Activated gamma-delta T cell (primary cell): Measurements from ENCODE around the gene SPO11.

Experiments
- DNase-seq: peaks from one replicate; lab custom pipeline; 2025; lab: John Stamatoyannopoulos, UW

The SPO11 gene

DNA sequence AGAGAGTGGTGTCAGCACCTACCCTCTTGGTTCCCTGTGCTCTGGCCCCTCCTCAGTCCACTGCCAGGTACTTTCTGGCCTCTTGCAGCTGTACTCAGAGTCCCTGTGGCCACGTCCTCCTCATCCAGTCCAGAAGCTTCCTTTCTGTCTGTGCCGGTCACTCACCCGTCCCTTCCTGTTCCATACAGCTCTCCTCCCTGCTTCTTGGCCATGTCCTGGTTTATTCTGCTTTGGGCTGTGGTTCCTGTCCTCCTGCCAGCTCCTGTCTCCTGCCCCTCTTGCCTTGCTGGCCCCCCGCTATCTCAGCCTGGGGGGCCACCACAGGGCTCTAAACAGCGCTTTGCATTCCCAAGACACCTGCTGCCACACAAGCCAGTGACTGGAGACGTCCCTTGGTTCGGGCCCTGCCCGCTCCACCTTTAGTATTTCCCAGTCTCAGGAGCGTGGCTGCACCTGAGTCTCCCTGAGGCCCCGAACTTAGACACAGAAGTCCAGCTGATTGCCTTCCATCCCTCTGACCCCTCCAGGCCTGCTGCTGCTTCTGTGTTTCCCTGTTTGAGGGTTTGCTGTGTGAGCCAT is 46.1 kb downstream of the SPO11 start:
- no peak for DNase-seq

DNA sequence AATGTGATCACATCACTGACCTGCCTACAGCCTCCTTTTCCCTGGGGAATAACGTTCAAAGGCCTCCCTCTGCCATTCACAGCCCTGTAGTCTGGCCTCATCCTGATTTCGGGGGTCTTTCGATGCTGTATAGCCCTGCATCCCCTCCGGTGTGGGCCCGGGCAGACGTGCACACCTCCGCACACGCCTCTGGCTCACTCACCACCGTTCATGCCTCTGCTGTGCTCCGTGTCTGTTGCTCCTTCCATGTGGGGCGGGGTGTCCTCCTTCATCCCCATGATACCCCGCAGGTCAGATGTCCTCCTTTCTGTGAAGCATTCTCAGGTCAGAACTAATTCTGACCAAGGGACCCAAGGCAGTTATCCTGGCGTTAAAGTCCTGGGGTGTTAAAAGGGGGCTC is 47.7 kb downstream of the SPO11 start:
- DNase-seq, result no peak

DNA sequence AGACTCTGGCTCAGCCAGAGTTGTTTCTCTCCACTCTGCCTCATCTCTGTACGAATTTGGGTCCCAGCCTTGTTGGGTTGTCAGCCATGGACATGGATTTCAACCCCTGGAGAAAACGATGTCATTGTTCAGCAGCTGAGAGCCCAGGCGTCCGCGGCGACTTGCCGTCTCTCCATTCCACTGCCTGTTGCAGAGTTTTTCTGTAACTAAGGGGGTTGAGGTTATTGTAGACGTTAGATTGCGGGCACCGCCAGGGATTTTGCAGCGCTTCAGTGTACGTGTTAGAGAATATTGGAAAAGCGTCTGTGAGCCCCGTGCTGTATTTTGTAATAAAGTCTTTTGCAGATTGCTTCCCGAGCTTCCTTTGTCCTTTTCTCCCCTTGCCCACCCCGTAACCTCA is 48.5 kb downstream of the SPO11 start:
- DNase-seq, result no peak

DNA sequence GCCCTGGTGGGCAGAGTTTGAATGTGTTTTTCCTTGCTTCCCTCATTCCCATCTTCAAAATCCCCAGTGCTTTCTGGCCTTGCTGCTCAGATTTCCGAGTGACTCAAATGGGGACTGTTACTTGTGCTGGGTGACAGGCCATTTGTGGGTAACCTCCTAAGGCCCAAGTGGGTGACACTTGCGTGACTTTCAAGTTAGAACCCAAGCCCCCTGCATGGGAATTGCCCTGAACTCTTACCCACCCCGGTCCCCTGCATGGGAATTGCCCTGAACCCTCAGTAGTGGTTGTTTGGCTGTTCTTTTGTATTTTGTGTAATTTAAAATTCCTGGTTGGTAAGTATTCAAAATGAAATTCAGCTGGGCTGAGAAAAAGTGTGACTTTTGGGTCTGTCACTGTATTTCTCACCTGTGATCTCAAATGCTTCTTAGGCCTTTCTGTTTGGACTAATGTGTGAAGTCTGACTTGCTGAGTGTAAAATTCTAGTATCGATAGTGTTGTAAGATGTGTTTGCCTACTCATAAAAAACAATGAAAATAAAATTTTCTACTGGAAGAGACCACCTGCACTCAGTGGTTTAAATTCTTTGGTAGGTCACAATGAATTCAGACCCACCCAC is 49.2 kb downstream of the SPO11 start:
- DNase-seq, result no peak

DNA sequence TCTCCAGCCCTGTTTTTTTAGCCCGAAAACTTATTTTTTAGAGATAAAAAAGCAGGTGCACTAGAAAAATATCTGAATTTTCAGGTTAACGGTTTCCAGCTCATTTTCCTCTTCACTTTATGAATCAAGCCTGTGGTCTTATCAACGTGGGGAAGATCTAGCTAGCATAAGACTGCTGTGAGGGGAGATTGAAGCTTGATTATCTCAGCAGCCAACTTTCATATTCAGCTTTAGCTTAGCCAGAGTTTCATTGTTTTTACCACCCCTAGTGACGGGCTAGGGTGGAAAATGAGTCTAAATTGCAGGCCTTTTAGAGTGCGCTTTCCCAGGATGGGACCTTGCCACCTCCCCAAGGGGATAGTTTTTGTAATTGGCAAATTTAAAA is 49.7 kb downstream of the SPO11 start:
- DNase-seq, result no peak

DNA sequence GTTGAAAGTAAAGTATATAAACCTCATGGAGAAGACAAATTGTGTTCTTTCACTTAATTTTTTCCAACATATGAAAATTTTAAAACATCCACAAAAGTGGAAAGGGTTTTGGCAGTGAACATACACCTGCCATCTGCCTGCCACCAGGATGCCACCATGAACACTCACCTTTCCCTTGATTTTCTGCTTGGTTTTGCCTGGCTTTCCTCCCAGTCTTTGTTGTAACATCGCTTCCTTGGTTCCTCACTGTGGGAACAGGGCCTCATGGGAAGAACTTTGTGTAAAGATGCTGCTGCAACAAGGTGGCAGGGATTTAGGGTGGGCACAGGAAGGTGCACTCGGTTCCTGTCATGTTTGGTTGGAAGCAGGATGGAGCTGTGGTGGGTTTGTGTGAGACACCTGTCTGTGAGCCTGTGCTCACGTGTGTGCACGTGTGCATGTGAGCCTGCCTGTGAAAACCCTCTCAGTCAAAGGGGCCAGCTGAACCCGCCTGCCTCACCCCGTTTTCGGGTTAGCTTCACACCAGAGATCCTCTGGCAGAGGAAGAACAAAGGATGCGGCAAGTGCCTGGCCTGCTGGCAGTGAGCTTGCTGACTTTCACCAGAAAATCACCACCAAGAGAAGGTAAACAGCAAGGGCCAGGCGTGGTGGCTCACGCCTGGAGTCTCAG is 50.6 kb downstream of the SPO11 start:
- no peak for DNase-seq

DNA sequence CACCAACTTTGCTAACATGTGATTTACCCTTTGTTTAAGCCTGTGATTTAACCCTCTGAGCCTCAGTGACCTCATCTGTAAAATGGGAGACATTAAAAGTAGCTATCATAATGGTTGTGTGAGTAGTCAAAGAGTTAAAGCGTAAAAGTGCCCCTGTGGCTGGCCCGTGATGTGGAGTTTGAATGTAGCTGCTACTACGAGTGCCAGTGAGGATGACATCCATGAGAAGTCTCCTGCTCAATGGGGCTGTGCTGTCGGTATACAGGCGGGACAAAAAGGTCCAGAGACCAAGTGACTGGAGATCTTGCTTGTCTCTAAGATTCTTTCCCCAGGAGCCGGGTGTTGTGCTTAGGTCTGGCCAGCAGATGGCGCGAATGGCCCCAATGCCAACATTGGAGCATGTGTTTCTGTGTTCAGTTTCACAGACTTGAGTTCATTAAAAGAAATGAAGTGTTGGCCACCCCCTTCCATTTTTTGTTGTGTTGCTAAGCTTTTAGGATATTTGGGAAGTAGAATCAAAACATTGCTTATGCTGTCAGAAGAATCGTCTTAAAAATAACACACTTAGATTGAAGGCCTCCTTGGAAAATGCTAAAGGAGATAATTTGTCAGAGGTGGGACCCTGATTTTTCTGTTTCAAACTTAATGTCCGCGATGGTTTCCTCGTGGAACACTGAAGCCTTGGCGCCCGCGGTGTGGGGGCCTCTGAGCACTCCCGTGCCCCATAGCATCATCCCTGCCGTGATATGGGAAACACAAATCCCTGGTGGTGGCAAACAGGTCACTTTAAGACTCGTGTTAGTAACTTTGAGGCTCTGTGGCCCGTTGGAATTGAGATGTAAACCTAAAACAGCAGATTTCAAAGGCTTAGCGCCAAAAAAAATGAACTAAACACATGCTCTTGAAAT is 52.2 kb downstream of the SPO11 start:
- peak; percentile 28 for DNase-seq

DNA sequence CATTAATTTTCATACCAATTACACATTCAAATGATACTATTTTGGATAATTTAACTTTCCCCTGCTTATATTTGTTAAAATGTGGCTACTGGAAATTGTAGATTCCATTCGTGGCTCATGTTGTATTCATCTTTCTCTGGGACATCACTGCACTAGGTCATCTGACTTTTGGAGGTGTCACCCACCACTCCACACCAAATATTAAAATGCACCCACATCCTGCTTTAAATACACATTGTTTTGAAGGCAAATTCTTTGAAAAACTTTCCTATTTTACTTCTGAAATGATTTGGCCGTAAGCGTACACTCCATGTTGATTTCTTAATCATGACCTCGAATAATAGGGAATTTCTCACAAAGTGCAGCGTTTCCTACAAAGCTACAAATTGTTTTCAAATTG is 52.9 kb downstream of the SPO11 start:
- DNase-seq, result no peak

DNA sequence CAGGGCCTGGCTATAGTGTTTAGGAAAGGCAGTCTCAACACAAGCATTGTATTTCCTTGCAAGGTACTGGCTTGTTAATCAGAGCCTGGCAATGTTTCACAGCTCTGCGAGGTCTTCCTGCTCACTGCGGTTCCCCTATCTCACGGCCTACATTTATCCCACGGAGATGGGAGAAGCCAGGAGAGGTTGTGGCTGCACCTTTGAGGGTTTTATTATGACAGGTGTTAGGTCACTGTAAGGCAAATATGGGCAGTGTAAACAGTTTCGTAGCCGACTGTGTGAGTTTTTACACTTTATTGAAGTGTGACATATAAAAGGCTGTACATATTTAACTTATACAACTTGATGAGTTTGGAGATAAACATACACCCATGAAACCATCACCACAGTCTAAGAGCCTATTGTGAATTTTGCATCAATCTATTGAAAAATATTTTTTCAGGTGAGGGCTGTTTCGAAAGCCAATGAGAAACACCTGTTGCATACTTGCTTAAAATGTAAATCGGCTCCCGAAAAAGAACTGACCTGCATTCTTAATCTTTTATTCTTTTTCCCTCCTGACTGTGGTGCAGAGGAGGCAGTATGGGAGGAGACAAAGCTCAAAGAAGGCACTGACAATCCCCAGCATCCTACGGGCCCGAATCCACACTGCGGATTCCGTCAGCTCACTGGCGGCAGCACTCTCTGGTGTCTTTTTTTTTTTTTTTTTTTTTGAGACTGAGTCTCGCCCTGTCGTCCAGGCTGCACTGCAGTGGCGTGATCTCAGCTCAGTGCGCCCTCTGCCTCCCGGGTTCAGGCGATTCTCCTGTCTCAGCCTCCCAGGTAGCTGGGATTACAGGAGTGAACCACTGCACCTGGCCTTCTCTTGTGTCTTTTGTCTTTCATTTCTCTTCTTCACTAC is 54.1 kb downstream of the SPO11 start:
- DNase-seq, result no peak

DNA sequence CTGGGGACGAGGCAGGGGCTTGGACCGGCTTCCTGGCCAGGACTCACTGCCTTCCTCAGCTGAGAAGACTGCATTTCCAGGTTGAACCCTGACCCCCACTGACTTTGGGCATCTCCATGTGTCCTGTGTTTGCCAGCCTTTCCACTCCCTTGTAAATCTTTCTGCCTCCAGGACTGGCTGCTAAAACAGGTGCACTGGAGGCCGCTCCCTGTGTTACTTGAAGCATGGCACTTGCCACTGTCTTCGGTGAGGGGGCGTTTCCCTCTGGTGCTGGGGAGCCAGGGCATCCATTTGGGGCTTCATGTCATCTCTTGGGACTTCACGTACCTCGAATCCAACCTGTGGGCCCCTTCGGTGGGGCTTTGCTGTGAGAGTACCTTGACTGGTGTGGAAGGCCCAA is 54.9 kb downstream of the SPO11 start:
- DNase-seq, result no peak

DNA sequence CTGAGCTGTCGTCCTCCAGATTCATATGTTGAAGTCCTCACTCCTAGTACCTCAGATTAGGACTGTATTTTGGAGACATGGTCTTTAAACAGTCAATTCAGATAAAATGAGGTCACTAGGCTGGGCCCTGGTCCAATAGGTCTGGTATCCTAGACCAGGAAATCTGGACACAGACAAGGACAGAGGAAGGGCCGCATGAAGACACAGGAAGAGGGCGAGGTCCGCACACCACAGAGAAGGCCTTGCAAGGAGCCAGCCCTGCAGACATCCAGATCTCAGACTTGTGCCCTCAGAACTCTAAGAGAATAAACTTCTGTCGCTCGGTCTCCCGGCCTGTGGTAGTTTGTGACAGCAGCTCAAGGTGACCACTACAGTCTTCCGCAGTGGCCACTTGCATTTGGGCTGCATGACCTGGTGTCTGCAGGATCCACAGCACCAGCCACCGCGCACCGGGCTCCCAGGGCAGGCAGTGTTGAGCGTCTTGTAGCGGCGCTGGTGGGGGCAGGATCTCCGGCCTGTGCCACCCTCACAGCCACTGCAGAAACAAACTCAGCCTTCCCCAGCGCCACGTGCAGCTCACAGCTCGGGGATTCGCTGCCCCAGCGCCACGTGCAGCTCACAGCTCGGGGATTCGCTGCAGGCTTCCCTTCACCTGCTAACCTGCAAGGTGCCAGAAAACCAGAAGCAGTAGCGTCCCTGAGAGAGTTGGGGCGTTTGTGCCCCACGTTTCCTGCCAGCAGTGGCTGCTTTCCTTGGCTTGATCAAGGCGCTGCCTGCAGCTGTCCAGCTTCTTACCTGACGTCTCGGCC is 55.6 kb downstream of the SPO11 start:
- no peak for DNase-seq

DNA sequence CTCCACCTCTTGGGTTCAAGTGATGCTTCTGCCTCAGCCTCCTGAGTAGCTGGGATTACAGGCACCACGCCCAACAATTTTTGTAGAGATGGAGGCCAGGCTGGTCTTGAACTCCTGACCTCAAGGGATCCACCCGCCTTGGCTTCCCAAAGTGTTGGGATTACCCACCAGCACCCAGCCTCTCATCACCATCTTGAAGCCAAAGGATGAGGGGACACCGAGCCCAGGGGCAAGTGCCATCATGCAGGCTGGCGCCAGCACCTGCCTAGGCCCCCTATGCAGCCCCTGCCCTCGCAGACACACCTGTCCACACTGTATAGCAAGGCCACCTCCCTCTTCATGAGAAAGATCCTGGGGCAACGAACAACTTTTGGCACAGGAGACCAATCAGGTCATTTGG is 56.3 kb downstream of the SPO11 start:
- no peak for DNase-seq

DNA sequence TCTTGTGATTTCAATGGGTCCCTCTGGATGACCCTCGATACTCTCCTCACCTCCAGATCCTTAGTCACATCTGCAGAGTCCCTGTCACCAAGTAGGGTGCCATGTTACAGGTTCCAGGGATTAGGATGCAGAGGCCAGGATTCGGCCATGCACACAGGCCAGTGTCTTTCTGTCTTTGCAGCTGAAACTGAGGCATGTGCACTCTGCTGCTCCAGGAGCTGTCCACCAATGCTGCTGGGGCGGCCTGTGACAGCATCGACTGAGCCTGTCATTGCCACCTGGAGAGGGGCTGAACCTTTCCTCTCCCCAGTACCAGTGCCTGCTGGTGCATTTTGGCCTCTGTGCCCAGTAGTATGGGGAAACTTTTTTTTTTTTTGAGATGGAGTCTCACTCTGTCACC is 57.2 kb downstream of the SPO11 start:
- no peak for DNase-seq

DNA sequence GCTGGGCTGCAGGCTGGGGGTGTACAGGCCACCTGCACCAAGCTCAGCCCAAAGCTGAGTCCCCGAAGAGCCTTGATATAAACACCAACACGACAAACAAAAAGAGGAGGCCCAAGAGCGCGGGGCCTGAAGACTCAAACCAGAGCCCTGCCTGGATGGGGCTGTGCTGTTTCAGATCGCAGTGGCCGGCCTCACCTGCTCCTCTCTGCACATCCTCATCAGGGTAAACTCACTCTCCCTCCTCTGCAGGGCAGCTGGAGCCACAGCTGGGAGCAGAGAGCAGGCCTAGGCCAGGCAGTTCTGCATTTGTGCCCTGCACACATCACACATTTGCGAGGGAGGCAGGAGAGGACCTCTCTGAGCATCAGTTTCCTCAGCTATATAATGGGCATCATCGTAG is 57.9 kb downstream of the SPO11 start:
- no peak for DNase-seq

DNA sequence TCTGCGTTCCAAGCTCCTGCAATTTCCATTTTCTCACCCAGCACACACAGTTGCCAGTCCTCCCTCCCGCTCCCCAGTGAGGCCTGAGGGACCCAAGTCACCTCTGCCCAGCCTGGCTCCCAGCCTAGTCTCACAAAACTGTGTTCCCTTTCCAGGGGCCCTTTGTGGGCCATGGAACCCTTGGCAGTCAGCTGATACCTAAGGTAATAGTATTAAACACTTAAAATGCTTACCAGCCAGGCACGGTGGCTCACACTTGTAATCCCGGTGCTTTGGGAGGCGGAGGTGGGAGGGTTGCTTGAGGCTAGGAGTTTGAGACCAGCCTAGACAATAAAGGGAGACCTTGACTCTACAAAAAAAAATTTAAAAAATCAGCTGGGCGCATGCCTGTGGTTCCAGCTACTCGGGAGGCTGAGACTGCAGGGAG is 58.4 kb downstream of the SPO11 start:
- no peak for DNase-seq

DNA sequence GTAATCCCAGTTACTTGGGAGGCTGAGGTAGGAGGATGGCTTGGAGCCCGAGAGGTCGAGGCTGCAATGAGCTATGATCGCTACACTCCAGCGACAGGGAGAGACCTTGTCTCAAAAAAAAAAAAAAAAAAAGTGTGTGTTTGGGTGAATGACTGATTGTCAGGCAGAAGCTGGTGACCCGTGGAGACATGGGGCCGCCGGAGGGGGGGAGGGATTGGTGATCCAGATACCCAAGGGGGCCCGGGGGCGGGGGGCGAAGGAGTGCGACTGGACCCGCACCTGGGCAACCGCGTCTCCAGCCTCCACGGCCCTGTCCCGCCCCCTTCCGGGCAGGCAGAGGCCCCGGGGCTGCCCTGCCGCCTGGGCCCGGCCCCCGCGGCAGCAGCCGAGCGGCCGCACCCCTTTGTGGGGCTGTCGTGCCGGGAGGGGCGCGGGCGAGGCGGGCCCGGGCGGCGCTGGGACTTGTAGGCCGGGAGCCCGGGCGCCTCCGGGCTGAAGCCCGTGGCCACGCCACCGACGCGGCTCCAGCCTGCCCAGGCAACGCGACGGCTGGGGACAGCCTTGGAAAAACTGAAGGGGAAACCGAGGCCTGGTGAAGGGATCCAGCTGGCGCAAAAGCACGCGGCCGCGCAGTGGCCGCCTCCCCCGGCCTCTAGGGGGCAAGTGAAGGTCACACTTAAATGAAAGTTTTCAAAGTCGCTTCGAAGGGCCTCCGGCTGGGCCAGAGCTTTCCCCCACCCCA is 59.5 kb downstream of the SPO11 start:
- peak; percentile 43 for DNase-seq

DNA sequence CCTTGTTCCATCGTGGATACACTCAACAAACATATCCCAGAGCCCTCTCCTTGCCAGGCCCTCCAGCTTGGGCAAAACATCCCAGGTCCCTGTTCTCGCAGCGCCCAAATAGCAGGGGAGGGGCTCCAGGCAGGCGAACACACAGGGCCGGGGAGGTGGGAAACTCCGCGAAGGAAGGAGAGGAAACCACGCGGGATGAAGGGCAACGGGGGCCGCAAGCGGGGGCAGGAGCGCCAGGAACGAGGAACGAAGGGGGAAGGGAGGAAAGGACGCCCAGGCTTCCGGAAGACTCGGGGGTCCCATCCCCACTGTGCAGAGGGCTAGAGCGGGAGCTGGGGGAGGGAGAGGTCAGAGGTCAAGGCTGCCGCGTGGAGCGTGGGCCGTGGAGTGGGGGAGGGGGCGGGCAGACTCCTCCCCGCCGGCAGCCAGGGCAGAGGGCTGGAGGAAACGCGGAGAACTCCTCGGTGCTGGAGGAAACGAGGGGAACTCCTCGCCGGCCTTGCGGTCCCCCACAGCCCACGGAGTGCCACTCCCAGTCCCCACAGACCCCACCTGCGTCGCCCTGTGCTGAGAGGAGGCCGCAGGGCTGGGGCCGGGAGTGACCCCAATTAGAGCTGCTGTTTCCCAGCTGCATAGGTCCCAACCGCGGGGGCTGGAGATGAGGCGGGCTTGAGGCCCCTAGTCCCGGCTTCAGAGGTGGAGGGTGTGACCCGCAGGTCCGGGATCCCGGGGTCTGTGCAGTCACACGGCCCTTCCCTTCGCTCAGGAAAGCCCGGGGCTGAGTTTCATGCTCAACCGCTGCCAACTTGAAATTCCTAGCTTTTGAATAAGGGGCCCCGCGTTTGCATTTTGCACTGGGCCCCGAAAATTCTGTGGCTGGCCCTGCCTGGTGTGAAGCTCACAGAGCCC is 60.3 kb downstream of the SPO11 start:
- DNase-seq, result peak; percentile 61

DNA sequence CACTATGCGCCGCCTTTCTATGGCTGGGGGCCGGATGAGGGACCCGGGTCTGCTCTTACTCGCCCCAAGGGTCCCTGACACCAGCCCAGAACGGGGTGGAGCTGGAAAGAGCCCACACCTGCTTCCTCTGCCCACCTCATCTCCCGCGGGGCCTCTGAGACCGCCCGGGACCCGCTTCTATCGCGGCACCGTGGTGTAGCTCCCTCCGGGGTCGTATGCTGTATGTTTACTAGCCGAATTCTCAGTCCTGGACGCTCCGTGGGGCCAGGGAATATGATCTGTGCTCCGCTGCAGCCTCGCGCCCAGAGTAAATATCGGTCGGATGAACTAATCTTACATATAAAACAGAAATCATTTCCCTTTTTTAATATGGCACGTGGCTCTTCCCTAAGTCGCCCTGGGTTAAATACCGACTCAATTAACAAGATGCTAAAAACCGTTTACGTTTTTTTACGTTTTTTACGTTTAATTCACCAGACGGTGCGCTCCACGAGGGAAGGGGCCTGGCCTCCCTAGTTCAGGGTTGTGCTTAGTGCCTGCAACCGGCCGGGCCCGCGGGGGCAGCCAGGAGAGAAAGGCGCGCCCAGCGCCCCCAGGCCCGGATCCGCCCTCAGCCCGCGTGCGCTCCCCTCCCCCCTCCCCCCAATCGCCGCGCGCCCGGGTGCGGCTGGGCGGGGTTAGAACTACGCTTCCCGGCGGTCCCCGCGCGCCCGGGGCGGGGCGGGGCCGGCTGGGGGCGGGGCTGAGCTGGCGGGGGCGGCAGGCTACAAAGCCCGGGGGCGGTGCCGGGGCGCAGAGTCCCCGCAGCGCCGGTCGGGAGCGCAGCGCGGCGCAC is 61.2 kb downstream of the SPO11 start, which contains the start of gene RBM38:
RBM38 (plus strand) TSS at position 793 of the 835 bp plus-strand sequence. CDS start 186 bp downstream, outside the sequence.
- DNase-seq, result peak; percentile 61
